WTC11 (cell line): ENCODE measurements around the gene MPZL3. TPM values are rescaled to one million over a fixed set of nuclear protein-coding genes. Genes with fewer than 3 reads are reported as not detected.

ENCODE experiments used
- ATAC-seq: fragments of 200-7000 bp; cut with Tn5 transposase; 2 replicates; pipeline ENCODE4 v1.10.0; 2021; ENCODE audit warnings: mild to moderate bottlenecking, moderate library complexity
- CTCF ChIA-PET: fragments of 300-600 bp; sonication (Branson Sonifier 250); formaldehyde crosslinking; loops from one replicate; lab custom pipeline; 2021; ENCODE audit warnings: antibody characterized with exemption; lab: Charles Lee
- POLR2A ChIA-PET: fragments of 350-600 bp; sonication (Branson Sonifier 250); formaldehyde crosslinking; loops from one replicate; lab custom pipeline; 2021; ENCODE audit warnings: antibody characterized with exemption; lab: Charles Lee
- DNase-seq: peaks from one replicate; pipeline ENCODE4 v3.0.0; 2021; ENCODE audit warnings: low spot score
- H3K27ac Mint-ChIP-seq: 2 replicates; pipeline ENCODE4 v1.8.0; 2021; ENCODE audit warnings: mixed read lengths
- H3K27me3 Mint-ChIP-seq: 2 replicates; pipeline ENCODE4 v1.8.0; 2021; ENCODE audit warnings: low read depth, mild to moderate bottlenecking, moderate library complexity, mixed read lengths
- H3K36me3 Mint-ChIP-seq: 2 replicates; pipeline ENCODE4 v1.8.0; 2021; ENCODE audit warnings: mixed read lengths
- H3K4me1 Mint-ChIP-seq: 2 replicates; pipeline ENCODE4 v1.8.0; 2022; ENCODE audit warnings: mixed read lengths
- H3K4me3 Mint-ChIP-seq: 2 replicates; pipeline ENCODE4 v1.8.0; 2021; ENCODE audit warnings: mild to moderate bottlenecking, moderate library complexity, mixed read lengths
- H3K9me3 Mint-ChIP-seq: 2 replicates; pipeline ENCODE4 v1.8.0; 2021; ENCODE audit warnings: mixed read lengths
- AR ChIP-seq: fragments of 250-450 bp; sonication (Bioruptor Pico); IDR thresholded peaks from 2 replicates; pipeline ENCODE4 v1.9.0; 2021; ENCODE audit warnings: mild to moderate bottlenecking
- ATF1 ChIP-seq: sonication (generic); formaldehyde crosslinking; IDR thresholded peaks from 2 replicates; pipeline ENCODE4 v1.8.1; 2023; ENCODE audit warnings: mild to moderate bottlenecking, moderate library complexity, missing genetic modification reagents
- CBFB ChIP-seq: sonication (generic); formaldehyde crosslinking; IDR thresholded peaks from 2 replicates; pipeline ENCODE4 v1.8.1; 2022; ENCODE audit warnings: mild to moderate bottlenecking, low read depth, missing genetic modification reagents
- CREM ChIP-seq: sonication (generic); formaldehyde crosslinking; IDR thresholded peaks from 2 replicates; pipeline ENCODE4 v1.8.1; 2022; ENCODE audit warnings: mild to moderate bottlenecking, missing genetic modification reagents, moderate library complexity
- E2F1 ChIP-seq: sonication (generic); formaldehyde crosslinking; IDR thresholded peaks from 2 replicates; pipeline ENCODE4 v1.8.0; 2022; ENCODE audit warnings: mild to moderate bottlenecking, missing genetic modification reagents
- ETV6 ChIP-seq: sonication (generic); formaldehyde crosslinking; IDR thresholded peaks from 2 replicates; pipeline ENCODE4 v1.8.1; 2022; ENCODE audit warnings: mild to moderate bottlenecking, missing genetic modification reagents
- GRHL2 ChIP-seq: fragments of 250-450 bp; sonication (Bioruptor Pico); IDR thresholded peaks from 2 replicates; pipeline ENCODE4 v1.8.0; 2022; ENCODE audit warnings: mild to moderate bottlenecking, moderate library complexity; ENCODE audit not compliant: insufficient replicate concordance, severe bottlenecking
- IRF1 ChIP-seq: sonication (generic); formaldehyde crosslinking; IDR thresholded peaks from 2 replicates; pipeline ENCODE4 v1.8.0; 2023; ENCODE audit warnings: missing genetic modification reagents
- KAT7 ChIP-seq: sonication (generic); formaldehyde crosslinking; IDR thresholded peaks from 2 replicates; pipeline ENCODE4 v1.8.1; 2023; ENCODE audit warnings: missing genetic modification reagents, mild to moderate bottlenecking, borderline replicate concordance
- MYBL2 ChIP-seq: sonication (generic); formaldehyde crosslinking; IDR thresholded peaks from 2 replicates; pipeline ENCODE4 v1.8.1; 2023; ENCODE audit warnings: mild to moderate bottlenecking, moderate library complexity, missing genetic modification reagents
- NFYB ChIP-seq: sonication (generic); formaldehyde crosslinking; conservative IDR thresholded peaks from 2 replicates; pipeline ENCODE4 v1.8.0; 2022; ENCODE audit warnings: low read depth, missing genetic modification reagents
- NR1H2 ChIP-seq: sonication (generic); formaldehyde crosslinking; IDR thresholded peaks from 2 replicates; pipeline ENCODE4 v1.9.0; 2021; ENCODE audit warnings: mild to moderate bottlenecking, moderate library complexity, missing genetic modification reagents
- NR3C1 ChIP-seq: sonication (generic); formaldehyde crosslinking; conservative IDR thresholded peaks from 2 replicates; pipeline ENCODE4 v1.8.1; 2023; ENCODE audit warnings: low read depth, mild to moderate bottlenecking, missing genetic modification reagents
- PREB ChIP-seq: sonication (generic); formaldehyde crosslinking; IDR thresholded peaks from 2 replicates; pipeline ENCODE4 v1.8.1; 2022; ENCODE audit warnings: mild to moderate bottlenecking, missing genetic modification reagents, moderate library complexity, borderline replicate concordance
- TEAD1 ChIP-seq: sonication (generic); formaldehyde crosslinking; IDR thresholded peaks from 2 replicates; pipeline ENCODE4 v1.8.0; 2022; ENCODE audit warnings: mild to moderate bottlenecking, missing genetic modification reagents
- USF1 ChIP-seq: sonication (generic); formaldehyde crosslinking; IDR thresholded peaks from 2 replicates; pipeline ENCODE4 v1.8.0; 2022; ENCODE audit warnings: mild to moderate bottlenecking, missing genetic modification reagents
- ZBTB21 ChIP-seq: sonication (generic); formaldehyde crosslinking; IDR thresholded peaks from 2 replicates; pipeline ENCODE4 v1.8.1; 2023; ENCODE audit warnings: mild to moderate bottlenecking, missing genetic modification reagents, borderline replicate concordance
- ZMAT4 ChIP-seq: fragments of 250-450 bp; sonication (Bioruptor Pico); IDR thresholded peaks from 2 replicates; pipeline ENCODE4 v1.9.0; 2021; ENCODE audit warnings: mild to moderate bottlenecking
- ZNF219 ChIP-seq: sonication (generic); formaldehyde crosslinking; IDR thresholded peaks from 2 replicates; pipeline ENCODE4 v1.8.0; 2023; ENCODE audit warnings: missing genetic modification reagents, mild to moderate bottlenecking, borderline replicate concordance
- ZNF281 ChIP-seq: sonication (generic); formaldehyde crosslinking; IDR thresholded peaks from 2 replicates; pipeline ENCODE4 v1.8.0; 2023; ENCODE audit warnings: mild to moderate bottlenecking, missing genetic modification reagents
- ZNF317 ChIP-seq: sonication (generic); formaldehyde crosslinking; IDR thresholded peaks from 2 replicates; pipeline ENCODE4 v1.8.1; 2023; ENCODE audit warnings: low read depth, mild to moderate bottlenecking, moderate library complexity, missing genetic modification reagents, borderline replicate concordance
- ZNF416 ChIP-seq: fragments of 250-450 bp; sonication (Bioruptor Pico); IDR thresholded peaks from 2 replicates; pipeline ENCODE4 v1.9.0; 2021; ENCODE audit warnings: mild to moderate bottlenecking, inconsistent platforms
- ZNF425 ChIP-seq: fragments of 250-450 bp; sonication (Bioruptor Pico); conservative IDR thresholded peaks from 2 replicates; pipeline ENCODE4 v1.9.0; 2021; ENCODE audit warnings: mild to moderate bottlenecking
- ZNF512 ChIP-seq: sonication (generic); formaldehyde crosslinking; IDR thresholded peaks from 2 replicates; pipeline ENCODE4 v1.8.1; 2022; ENCODE audit warnings: missing genetic modification reagents, borderline replicate concordance
- total RNA-seq: library from RNA; stranded (reverse); gene quantifications from 3 replicates; pipeline ENCODE4 v1.2.3, GENCODE V29; 2021

Gene MPZL3
- total RNA-seq, 1 experiment from 2014 or later, result 2.1 TPM

- ChIA-PET POLR2A (no interaction called here), CTCF (no interaction called here)
- no peaks in the 10 kb centered on the region for H3K4me1 Mint-ChIP-seq
- ATAC-seq, result no peak
- DNase-seq, result no peak
- H3K4me3 Mint-ChIP-seq, result no peak overlapping the region
- H3K27ac Mint-ChIP-seq, result no peak overlapping the region
- H3K9me3 Mint-ChIP-seq, result no peaks in the 10 kb centered on the region
- TF ChIP-seq CREM (CRISPR knock-in tag) (no peak), ATF1 (CRISPR knock-in tag) (no peak), IRF1 (no peak), PREB (no peak), USF1 (no peak), ZBTB21 (CRISPR knock-in tag) (no peak), ZNF512 (no peak), E2F1 (CRISPR knock-in tag) (no peak), NFYB (CRISPR knock-in tag) (no peak), GRHL2 (CRISPR knock-in tag) (no peak), CBFB (no peak), NR1H2 (CRISPR knock-in tag) (no peak), NR3C1 (CRISPR knock-in tag) (no peak), ZNF219 (no peak), TEAD1 (no peak), KAT7 (CRISPR knock-in tag) (no peak), ZNF281 (CRISPR knock-in tag) (no peak), MYBL2 (no peak)
- H3K36me3 Mint-ChIP-seq, result no peaks in the 10 kb centered on the region
- peaks cover 8% of the 10 kb centered on the region for H3K27me3 Mint-ChIP-seq
Observed at GRCh38 chr11:118232659-118233058, 19.5 kb downstream of the MPZL3 start.

GRCh38 chr11:118231461-118231860 is 20.7 kb downstream of the MPZL3 start:
- ATAC-seq, result no peak
- Mint-ChIP-seq H3K4me3 (no peak overlapping the region), H3K27me3 (peaks cover 8% of the 10 kb centered on the region), H3K4me1 (no peaks in the 10 kb centered on the region), H3K36me3 (no peaks in the 10 kb centered on the region), H3K9me3 (no peaks in the 10 kb centered on the region), H3K27ac (no peak overlapping the region)
- POLR2A ChIA-PET, result no interaction called here
- CTCF ChIA-PET, result no interaction called here
- no peak for DNase-seq
- TF ChIP-seq AR (CRISPR knock-in tag), result no peak
- no peak for TF ChIP-seq ZNF425
- no peak for TF ChIP-seq ZNF416 (CRISPR knock-in tag)
- no peak for TF ChIP-seq ZNF219
- TF ChIP-seq ZMAT4 (CRISPR knock-in tag), result no peak
- TF ChIP-seq ETV6 (CRISPR knock-in tag), result no peak
- TF ChIP-seq ZNF317 (CRISPR knock-in tag), result no peak
